B cell (primary cell): Measurements from ENCODE around the gene IL6ST.

Experiments used
- CTCF ChIP-seq: fragments of 200-600 bp; IDR thresholded peaks from one replicate; pipeline ENCODE4 v1.8.0; 2022; ENCODE audit warnings: antibody characterized with exemption, mild to moderate bottlenecking
- EZH2 ChIP-seq: IDR thresholded peaks from 2 replicates; pipeline ENCODE4 v1.6.1; 2012; ENCODE audit warnings: borderline replicate concordance, low read depth, mild to moderate bottlenecking, moderate library complexity, low read length; ENCODE audit not compliant: insufficient read depth, poor library complexity, severe bottlenecking

- TF ChIP-seq CTCF (no peak), EZH2 (no peak)
Observed at GRCh38 chr5:56028708-56029107, 33.9 kb upstream of the IL6ST start.
